ENCODE results near the gene MALRD1. TPM values are rescaled to one million over a fixed set of nuclear protein-coding genes. Genes with fewer than 3 reads are reported as not detected.

MALRD1 gene
- total and polyA plus RNA-seq, 2 of the 8 experiments (the other 6 are each of a cell fraction or from before 2014, with no cell fraction given): 0.32 to 0.35 TPM

GRCh38 chr10:19756919-19757318 is 708.3 kb downstream of the MALRD1 start (continued):
- TF ChIP-seq, protein P1, sequence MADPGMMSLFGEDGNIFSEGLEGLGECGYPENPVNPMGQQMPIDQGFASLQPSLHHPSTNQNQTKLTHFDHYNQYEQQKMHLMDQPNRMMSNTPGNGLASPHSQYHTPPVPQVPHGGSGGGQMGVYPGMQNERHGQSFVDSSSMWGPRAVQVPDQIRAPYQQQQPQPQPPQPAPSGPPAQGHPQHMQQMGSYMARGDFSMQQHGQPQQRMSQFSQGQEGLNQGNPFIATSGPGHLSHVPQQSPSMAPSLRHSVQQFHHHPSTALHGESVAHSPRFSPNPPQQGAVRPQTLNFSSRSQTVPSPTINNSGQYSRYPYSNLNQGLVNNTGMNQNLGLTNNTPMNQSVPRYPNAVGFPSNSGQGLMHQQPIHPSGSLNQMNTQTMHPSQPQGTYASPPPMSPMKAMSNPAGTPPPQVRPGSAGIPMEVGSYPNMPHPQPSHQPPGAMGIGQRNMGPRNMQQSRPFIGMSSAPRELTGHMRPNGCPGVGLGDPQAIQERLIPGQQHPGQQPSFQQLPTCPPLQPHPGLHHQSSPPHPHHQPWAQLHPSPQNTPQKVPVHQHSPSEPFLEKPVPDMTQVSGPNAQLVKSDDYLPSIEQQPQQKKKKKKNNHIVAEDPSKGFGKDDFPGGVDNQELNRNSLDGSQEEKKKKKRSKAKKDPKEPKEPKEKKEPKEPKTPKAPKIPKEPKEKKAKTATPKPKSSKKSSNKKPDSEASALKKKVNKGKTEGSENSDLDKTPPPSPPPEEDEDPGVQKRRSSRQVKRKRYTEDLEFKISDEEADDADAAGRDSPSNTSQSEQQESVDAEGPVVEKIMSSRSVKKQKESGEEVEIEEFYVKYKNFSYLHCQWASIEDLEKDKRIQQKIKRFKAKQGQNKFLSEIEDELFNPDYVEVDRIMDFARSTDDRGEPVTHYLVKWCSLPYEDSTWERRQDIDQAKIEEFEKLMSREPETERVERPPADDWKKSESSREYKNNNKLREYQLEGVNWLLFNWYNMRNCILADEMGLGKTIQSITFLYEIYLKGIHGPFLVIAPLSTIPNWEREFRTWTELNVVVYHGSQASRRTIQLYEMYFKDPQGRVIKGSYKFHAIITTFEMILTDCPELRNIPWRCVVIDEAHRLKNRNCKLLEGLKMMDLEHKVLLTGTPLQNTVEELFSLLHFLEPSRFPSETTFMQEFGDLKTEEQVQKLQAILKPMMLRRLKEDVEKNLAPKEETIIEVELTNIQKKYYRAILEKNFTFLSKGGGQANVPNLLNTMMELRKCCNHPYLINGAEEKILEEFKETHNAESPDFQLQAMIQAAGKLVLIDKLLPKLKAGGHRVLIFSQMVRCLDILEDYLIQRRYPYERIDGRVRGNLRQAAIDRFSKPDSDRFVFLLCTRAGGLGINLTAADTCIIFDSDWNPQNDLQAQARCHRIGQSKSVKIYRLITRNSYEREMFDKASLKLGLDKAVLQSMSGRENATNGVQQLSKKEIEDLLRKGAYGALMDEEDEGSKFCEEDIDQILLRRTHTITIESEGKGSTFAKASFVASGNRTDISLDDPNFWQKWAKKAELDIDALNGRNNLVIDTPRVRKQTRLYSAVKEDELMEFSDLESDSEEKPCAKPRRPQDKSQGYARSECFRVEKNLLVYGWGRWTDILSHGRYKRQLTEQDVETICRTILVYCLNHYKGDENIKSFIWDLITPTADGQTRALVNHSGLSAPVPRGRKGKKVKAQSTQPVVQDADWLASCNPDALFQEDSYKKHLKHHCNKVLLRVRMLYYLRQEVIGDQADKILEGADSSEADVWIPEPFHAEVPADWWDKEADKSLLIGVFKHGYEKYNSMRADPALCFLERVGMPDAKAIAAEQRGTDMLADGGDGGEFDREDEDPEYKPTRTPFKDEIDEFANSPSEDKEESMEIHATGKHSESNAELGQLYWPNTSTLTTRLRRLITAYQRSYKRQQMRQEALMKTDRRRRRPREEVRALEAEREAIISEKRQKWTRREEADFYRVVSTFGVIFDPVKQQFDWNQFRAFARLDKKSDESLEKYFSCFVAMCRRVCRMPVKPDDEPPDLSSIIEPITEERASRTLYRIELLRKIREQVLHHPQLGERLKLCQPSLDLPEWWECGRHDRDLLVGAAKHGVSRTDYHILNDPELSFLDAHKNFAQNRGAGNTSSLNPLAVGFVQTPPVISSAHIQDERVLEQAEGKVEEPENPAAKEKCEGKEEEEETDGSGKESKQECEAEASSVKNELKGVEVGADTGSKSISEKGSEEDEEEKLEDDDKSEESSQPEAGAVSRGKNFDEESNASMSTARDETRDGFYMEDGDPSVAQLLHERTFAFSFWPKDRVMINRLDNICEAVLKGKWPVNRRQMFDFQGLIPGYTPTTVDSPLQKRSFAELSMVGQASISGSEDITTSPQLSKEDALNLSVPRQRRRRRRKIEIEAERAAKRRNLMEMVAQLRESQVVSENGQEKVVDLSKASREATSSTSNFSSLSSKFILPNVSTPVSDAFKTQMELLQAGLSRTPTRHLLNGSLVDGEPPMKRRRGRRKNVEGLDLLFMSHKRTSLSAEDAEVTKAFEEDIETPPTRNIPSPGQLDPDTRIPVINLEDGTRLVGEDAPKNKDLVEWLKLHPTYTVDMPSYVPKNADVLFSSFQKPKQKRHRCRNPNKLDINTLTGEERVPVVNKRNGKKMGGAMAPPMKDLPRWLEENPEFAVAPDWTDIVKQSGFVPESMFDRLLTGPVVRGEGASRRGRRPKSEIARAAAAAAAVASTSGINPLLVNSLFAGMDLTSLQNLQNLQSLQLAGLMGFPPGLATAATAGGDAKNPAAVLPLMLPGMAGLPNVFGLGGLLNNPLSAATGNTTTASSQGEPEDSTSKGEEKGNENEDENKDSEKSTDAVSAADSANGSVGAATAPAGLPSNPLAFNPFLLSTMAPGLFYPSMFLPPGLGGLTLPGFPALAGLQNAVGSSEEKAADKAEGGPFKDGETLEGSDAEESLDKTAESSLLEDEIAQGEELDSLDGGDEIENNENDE (IDR thresholded peaks at IDR 0.05; ENCODE audit: insufficient replicate concordance, low read length): no peak
